HEK293T (cell line): ENCODE data around the gene NHSL1.

ENCODE experiments used
- ARNT ChIP-seq: fragments of 450-650 bp; IDR thresholded peaks from 2 replicates; pipeline ENCODE4 v1.6.1; 2017; ENCODE audit warnings: mild to moderate bottlenecking
- BHLHE40 ChIP-seq: fragments of 450-650 bp; IDR thresholded peaks from 2 replicates; pipeline ENCODE4 v1.6.1; 2016; ENCODE audit warnings: mild to moderate bottlenecking, moderate library complexity, borderline replicate concordance
- ELF4 ChIP-seq: fragments of 450-650 bp; IDR thresholded peaks from 2 replicates; pipeline ENCODE4 v1.6.1; 2017; ENCODE audit warnings: antibody characterized with exemption
- FOXA1 ChIP-seq: fragments of 450-650 bp; IDR thresholded peaks from 2 replicates; pipeline ENCODE4 v1.6.1; 2016; ENCODE audit warnings: mild to moderate bottlenecking
- FOXM1 ChIP-seq: fragments of 450-650 bp; IDR thresholded peaks from 2 replicates; pipeline ENCODE4 v1.6.1; 2017; ENCODE audit warnings: mild to moderate bottlenecking, borderline replicate concordance
- HDGF ChIP-seq: fragments of 450-650 bp; IDR thresholded peaks from 2 replicates; pipeline ENCODE4 v1.6.1; 2017; ENCODE audit warnings: antibody characterized with exemption, borderline replicate concordance
- SP1 ChIP-seq: fragments of 450-650 bp; IDR thresholded peaks from 2 replicates; pipeline ENCODE4 v1.6.1; 2017
- TARDBP ChIP-seq: fragments of 450-650 bp; IDR thresholded peaks from 2 replicates; pipeline ENCODE4 v1.6.1; 2016

GRCh38 chr6:138500867-138501446, 1.7 kb upstream of the NHSL1 start:
- TF ChIP-seq BHLHE40 (no peak), FOXM1 (no peak), ARNT (no peak), SP1 (no peak), TARDBP (no peak), HDGF (no peak), ELF4 (no peak), FOXA1 (no peak)
